NB4 (cell line): ENCODE measurements around the gene FOXP1.

Experiments used
- TF ChIP-seq, protein P1 (sequence below): IDR thresholded peaks from one replicate; pipeline ENCODE4 v1.5.1; 2012; ENCODE audit warnings: low read depth, low read length
- TF ChIP-seq, protein P2 (sequence below): IDR thresholded peaks from 2 replicates; pipeline ENCODE4 v1.6.1; 2011; ENCODE audit warnings: low read depth, low read length

DNA sequence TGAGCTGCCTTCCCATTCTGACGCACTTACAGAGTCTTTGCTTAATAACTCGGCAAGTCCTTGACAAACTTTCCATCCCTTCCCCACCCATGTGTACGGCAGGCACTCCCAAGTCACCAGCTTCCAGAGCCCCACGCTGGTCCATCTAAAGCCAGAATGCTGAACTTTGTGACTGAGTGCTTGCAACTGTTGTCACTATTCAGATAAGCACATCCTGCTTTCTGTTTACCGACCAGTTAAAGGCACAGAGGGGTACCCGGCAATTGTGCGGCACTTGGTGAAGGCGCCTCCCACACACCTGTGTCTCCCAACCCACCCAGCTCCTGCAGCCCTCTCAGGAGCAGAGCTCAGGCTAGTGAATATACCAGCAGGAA is 430.6 kb downstream of the FOXP1 start:
- TF ChIP-seq, protein P1, sequence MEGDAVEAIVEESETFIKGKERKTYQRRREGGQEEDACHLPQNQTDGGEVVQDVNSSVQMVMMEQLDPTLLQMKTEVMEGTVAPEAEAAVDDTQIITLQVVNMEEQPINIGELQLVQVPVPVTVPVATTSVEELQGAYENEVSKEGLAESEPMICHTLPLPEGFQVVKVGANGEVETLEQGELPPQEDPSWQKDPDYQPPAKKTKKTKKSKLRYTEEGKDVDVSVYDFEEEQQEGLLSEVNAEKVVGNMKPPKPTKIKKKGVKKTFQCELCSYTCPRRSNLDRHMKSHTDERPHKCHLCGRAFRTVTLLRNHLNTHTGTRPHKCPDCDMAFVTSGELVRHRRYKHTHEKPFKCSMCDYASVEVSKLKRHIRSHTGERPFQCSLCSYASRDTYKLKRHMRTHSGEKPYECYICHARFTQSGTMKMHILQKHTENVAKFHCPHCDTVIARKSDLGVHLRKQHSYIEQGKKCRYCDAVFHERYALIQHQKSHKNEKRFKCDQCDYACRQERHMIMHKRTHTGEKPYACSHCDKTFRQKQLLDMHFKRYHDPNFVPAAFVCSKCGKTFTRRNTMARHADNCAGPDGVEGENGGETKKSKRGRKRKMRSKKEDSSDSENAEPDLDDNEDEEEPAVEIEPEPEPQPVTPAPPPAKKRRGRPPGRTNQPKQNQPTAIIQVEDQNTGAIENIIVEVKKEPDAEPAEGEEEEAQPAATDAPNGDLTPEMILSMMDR, result no peak
- TF ChIP-seq, protein P2, sequence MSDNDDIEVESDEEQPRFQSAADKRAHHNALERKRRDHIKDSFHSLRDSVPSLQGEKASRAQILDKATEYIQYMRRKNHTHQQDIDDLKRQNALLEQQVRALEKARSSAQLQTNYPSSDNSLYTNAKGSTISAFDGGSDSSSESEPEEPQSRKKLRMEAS, result no peak
